SK-N-SH (cell line): ENCODE results near the gene BRD1. TPM values are rescaled to one million over a fixed set of nuclear protein-coding genes. Genes with fewer than 3 reads are reported as not detected.

Source experiments
- CTCF ChIA-PET: fragments of 300-600, 350-600 bp; formaldehyde crosslinking; extraction: SDS; loops from one replicate; lab custom pipeline; 2021; lab: Yijun Ruan, JAX
- POLR2A ChIA-PET: fragments of 350-600 bp; sonication (Branson Sonifier 250); formaldehyde crosslinking; extraction: SDS; loops from one replicate; lab custom pipeline; 2020; ENCODE audit warnings: antibody characterized with exemption, inconsistent platforms; lab: Yijun Ruan, JAX
- DNase-seq: peaks from one replicate; pipeline ENCODE4 v3.0.0; 2012
- H2AFZ ChIP-seq: fragments of 200-600 bp; sonication (generic); 2 replicates; pipeline ENCODE4 v1.8.1; 2016; ENCODE audit warnings: antibody characterized with exemption, mild to moderate bottlenecking, low read depth
- H3F3A ChIP-seq: fragments of 200-600 bp; sonication (generic); replicated peaks from 2 replicates; pipeline ENCODE3; 2016; ENCODE audit warnings: antibody characterized with exemption, mild to moderate bottlenecking; ENCODE audit not compliant: insufficient read depth
- H3K27ac ChIP-seq, 2 experiments: fragments of 200-500 bp in 1 of 2; fragments of 200-600 bp in 1 of 2; sonication (Bioruptor generic) in 1 of 2; sonication (generic), shearing (Covaris generic) in 1 of 2; 2 replicates each; pipeline versions ENCODE4 v1.5.1 to v1.6.1; 2014 to 2016; ENCODE audit warnings: low read depth in 2 of 2, inconsistent platforms in 1 of 2, low read length in 1 of 2, mild to moderate bottlenecking in 1 of 2, mixed read lengths in 1 of 2
- H3K27me3 ChIP-seq: fragments of 200-600 bp; sonication (generic), shearing (Covaris generic); 2 replicates; pipeline ENCODE4 v1.6.1; 2016; ENCODE audit warnings: mixed run types; ENCODE audit not compliant: insufficient read depth
- H3K36me3 ChIP-seq, 2 experiments: fragments of 200-500 bp in 1 of 2; fragments of 200-600 bp in 1 of 2; sonication (Bioruptor generic) in 1 of 2; sonication (generic) in 1 of 2; replicated peaks in 1 of 2; 2 replicates each; pipeline versions ENCODE3 to v1.5.1; 2014 to 2016; ENCODE audit warnings: low read length in 1 of 2, mild to moderate bottlenecking in 1 of 2; ENCODE audit not compliant: insufficient read depth in 2 of 2, control insufficient read depth in 1 of 2
- H3K4me1 ChIP-seq, 2 experiments: fragments of 200-500 bp in 1 of 2; fragments of 200-600 bp in 1 of 2; sonication (Bioruptor generic) in 1 of 2; sonication (generic), shearing (Covaris generic) in 1 of 2; 2 replicates each; pipeline versions ENCODE4 v1.5.1 to v1.6.1; 2014 to 2016; ENCODE audit warnings: low read depth in 1 of 2, low read length in 1 of 2, mixed run types in 1 of 2; ENCODE audit not compliant: insufficient read depth in 2 of 2, control insufficient read depth in 1 of 2
- H3K4me2 ChIP-seq: fragments of 200-600 bp; sonication (generic), shearing (Covaris generic); 2 replicates; pipeline ENCODE4 v1.6.1; 2017; ENCODE audit warnings: mixed run types
- H3K4me3 ChIP-seq, 2 experiments: fragments of 200-500 bp in 1 of 2; fragments of 200-600 bp in 1 of 2; sonication (Bioruptor generic) in 1 of 2; sonication (generic), shearing (Covaris generic) in 1 of 2; 2 replicates each; pipeline versions ENCODE4 v1.5.1 to v1.8.1; 2014 to 2016; ENCODE audit warnings: low read depth in 2 of 2, inconsistent platforms in 1 of 2, low read length in 1 of 2, mild to moderate bottlenecking in 1 of 2, mixed read lengths in 1 of 2, moderate library complexity in 1 of 2
- H3K79me2 ChIP-seq: fragments of 200-600 bp; sonication (generic); 2 replicates; pipeline ENCODE4 v1.8.1; 2017; ENCODE audit warnings: mild to moderate bottlenecking; ENCODE audit not compliant: insufficient read depth
- H3K9ac ChIP-seq: fragments of 200-600 bp; sonication (generic); 2 replicates; pipeline ENCODE4 v1.6.1; 2017; ENCODE audit warnings: mixed run types
- H3K9me2 ChIP-seq: fragments of 200-600 bp; sonication (generic); 2 replicates; pipeline ENCODE4 v1.6.1; 2017; ENCODE audit warnings: mixed run types
- H3K9me3 ChIP-seq: fragments of 200-600 bp; sonication (generic); 2 replicates; pipeline ENCODE4 v1.6.1; 2017; ENCODE audit warnings: mixed run types, mild to moderate bottlenecking, moderate library complexity
- H4K20me1 ChIP-seq: fragments of 200-600 bp; sonication (generic); 2 replicates; pipeline ENCODE4 v1.6.1; 2017; ENCODE audit warnings: mild to moderate bottlenecking, mixed run types; ENCODE audit not compliant: insufficient read depth
- CHD2 ChIP-seq: fragments of 150-350 bp; IDR thresholded peaks from 2 replicates; pipeline ENCODE4 v1.6.1; 2018; ENCODE audit warnings: low read length; ENCODE audit not compliant: partially characterized antibody
- FOXM1 ChIP-seq: IDR thresholded peaks from 2 replicates; pipeline ENCODE4 v1.4.0; 2012; ENCODE audit warnings: low read depth, mild to moderate bottlenecking
- MXI1 ChIP-seq: IDR thresholded peaks from 2 replicates; pipeline ENCODE4 v1.6.1; 2012; ENCODE audit warnings: mild to moderate bottlenecking, low read depth, low read length, improper control_type of control experiment
- NRF1 ChIP-seq: IDR thresholded peaks from 2 replicates; pipeline ENCODE4 v1.6.1; 2012; ENCODE audit warnings: low read depth, mild to moderate bottlenecking, low read length
- RXRA ChIP-seq: IDR thresholded peaks from 2 replicates; pipeline ENCODE4 v1.4.0; 2012; ENCODE audit warnings: low read depth, mild to moderate bottlenecking, borderline replicate concordance
- SIN3A ChIP-seq: IDR thresholded peaks from 2 replicates; pipeline ENCODE4 v1.6.1; 2012; ENCODE audit warnings: low read depth, mild to moderate bottlenecking, low read length, moderate library complexity, borderline replicate concordance
- TAF1 ChIP-seq: IDR thresholded peaks from 2 replicates; pipeline ENCODE4 v1.6.1; 2012; ENCODE audit warnings: low read depth, mild to moderate bottlenecking, low read length, moderate library complexity, borderline replicate concordance
- TCF12 ChIP-seq: IDR thresholded peaks from 2 replicates; pipeline ENCODE4 v1.4.0; 2012
- WGBS: methylation state at CpG from one replicate; pipeline ENCODE4 v1.1.6; 2017; ENCODE audit warnings: low lambda C conversion rate; 5-methylcytosine and 5-hydroxymethylcytosine counted together
- polyA plus RNA-seq, 3 experiments: library from polyadenylated mRNA; depleted of rRNA; stranded (reverse); fragments of >200 nt; gene quantifications; 2 replicates each; pipeline ENCODE4 v1.2.3, GENCODE V29; 2012
- TF ChIP-seq, protein P1 (sequence below): IDR thresholded peaks from 2 replicates; pipeline ENCODE4 v1.6.1; 2012; ENCODE audit warnings: mild to moderate bottlenecking, low read depth, low read length, moderate library complexity
- TF ChIP-seq, protein P2 (sequence below): fragments of 150-350 bp; IDR thresholded peaks from 2 replicates; pipeline ENCODE4 v1.6.1; 2017; ENCODE audit warnings: antibody characterized with exemption, low read length, low read depth, borderline replicate concordance
- TF ChIP-seq, protein P3 (sequence below): fragments of 150-350 bp; IDR thresholded peaks from 2 replicates; pipeline ENCODE4 v1.6.1; 2016; ENCODE audit warnings: mild to moderate bottlenecking, low read depth, low read length
- TF ChIP-seq, protein P4 (sequence below): IDR thresholded peaks from 2 replicates; pipeline ENCODE4 v1.4.0; 2012; ENCODE audit warnings: low read depth, borderline replicate concordance

The BRD1 gene
- polyA plus RNA-seq, 1 of the 3 experiments (the other 2 are of a cell fraction): 10.3 TPM

DNA sequence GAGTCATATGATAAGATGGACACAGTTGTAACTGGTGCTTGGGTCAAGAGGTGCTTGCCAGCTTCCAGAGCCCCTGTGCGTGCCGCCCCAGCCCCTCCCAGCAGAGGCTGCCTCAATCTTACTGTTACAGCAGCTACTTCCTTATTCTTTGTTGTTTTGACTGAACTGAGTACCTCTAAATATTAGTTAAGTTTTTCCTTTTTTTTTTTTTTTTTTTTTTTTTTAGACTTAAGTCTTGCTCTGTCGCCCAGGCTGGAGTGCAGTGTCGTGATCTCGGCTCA is 34.8 kb upstream of the BRD1 start:
- CTCF ChIA-PET: no interaction called here
- Histone ChIP-seq H3K9me2 (no peaks in the 10 kb centered on the region), H3K4me1 (peaks cover 0 to 3% of the 10 kb centered on the region in 2 experiments; a peak in 1 of 4 replicates), H3K36me3 (peaks cover 0 to 7% of the 10 kb centered on the region in 2 experiments), H2AFZ (no peak overlapping the region)
- POLR2A ChIA-PET: no interaction called here
- WGBS: 98% methylated on average over 5 of the region's 5 CpGs
- TF ChIP-seq MXI1: no peak
- TF ChIP-seq CHD2: no peak
- TF ChIP-seq RXRA: no peak
- TF ChIP-seq, protein P1, sequence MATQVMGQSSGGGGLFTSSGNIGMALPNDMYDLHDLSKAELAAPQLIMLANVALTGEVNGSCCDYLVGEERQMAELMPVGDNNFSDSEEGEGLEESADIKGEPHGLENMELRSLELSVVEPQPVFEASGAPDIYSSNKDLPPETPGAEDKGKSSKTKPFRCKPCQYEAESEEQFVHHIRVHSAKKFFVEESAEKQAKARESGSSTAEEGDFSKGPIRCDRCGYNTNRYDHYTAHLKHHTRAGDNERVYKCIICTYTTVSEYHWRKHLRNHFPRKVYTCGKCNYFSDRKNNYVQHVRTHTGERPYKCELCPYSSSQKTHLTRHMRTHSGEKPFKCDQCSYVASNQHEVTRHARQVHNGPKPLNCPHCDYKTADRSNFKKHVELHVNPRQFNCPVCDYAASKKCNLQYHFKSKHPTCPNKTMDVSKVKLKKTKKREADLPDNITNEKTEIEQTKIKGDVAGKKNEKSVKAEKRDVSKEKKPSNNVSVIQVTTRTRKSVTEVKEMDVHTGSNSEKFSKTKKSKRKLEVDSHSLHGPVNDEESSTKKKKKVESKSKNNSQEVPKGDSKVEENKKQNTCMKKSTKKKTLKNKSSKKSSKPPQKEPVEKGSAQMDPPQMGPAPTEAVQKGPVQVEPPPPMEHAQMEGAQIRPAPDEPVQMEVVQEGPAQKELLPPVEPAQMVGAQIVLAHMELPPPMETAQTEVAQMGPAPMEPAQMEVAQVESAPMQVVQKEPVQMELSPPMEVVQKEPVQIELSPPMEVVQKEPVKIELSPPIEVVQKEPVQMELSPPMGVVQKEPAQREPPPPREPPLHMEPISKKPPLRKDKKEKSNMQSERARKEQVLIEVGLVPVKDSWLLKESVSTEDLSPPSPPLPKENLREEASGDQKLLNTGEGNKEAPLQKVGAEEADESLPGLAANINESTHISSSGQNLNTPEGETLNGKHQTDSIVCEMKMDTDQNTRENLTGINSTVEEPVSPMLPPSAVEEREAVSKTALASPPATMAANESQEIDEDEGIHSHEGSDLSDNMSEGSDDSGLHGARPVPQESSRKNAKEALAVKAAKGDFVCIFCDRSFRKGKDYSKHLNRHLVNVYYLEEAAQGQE: no peak
- no peak for TF ChIP-seq NRF1
- TF ChIP-seq TCF12: no peak
- TF ChIP-seq, protein P2, sequence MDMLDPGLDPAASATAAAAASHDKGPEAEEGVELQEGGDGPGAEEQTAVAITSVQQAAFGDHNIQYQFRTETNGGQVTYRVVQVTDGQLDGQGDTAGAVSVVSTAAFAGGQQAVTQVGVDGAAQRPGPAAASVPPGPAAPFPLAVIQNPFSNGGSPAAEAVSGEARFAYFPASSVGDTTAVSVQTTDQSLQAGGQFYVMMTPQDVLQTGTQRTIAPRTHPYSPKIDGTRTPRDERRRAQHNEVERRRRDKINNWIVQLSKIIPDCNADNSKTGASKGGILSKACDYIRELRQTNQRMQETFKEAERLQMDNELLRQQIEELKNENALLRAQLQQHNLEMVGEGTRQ: no peak
- TF ChIP-seq SIN3A: no peak
- TF ChIP-seq, protein P3, sequence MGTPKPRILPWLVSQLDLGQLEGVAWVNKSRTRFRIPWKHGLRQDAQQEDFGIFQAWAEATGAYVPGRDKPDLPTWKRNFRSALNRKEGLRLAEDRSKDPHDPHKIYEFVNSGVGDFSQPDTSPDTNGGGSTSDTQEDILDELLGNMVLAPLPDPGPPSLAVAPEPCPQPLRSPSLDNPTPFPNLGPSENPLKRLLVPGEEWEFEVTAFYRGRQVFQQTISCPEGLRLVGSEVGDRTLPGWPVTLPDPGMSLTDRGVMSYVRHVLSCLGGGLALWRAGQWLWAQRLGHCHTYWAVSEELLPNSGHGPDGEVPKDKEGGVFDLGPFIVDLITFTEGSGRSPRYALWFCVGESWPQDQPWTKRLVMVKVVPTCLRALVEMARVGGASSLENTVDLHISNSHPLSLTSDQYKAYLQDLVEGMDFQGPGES: no peak
- TF ChIP-seq TAF1: no peak
- TF ChIP-seq, protein P4, sequence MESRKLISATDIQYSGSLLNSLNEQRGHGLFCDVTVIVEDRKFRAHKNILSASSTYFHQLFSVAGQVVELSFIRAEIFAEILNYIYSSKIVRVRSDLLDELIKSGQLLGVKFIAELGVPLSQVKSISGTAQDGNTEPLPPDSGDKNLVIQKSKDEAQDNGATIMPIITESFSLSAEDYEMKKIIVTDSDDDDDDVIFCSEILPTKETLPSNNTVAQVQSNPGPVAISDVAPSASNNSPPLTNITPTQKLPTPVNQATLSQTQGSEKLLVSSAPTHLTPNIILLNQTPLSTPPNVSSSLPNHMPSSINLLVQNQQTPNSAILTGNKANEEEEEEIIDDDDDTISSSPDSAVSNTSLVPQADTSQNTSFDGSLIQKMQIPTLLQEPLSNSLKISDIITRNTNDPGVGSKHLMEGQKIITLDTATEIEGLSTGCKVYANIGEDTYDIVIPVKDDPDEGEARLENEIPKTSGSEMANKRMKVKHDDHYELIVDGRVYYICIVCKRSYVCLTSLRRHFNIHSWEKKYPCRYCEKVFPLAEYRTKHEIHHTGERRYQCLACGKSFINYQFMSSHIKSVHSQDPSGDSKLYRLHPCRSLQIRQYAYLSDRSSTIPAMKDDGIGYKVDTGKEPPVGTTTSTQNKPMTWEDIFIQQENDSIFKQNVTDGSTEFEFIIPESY: no peak
- TF ChIP-seq FOXM1: no peak
- TF ChIP-seq, all 33 proteins: peak for 0
- H4K20me1 ChIP-seq: peaks cover 69% of the 10 kb centered on the region
- no peak overlapping the region for H3K9ac ChIP-seq
- no peaks in the 10 kb centered on the region for H3K27me3 ChIP-seq
- H3F3A ChIP-seq: no peaks in the 10 kb centered on the region
- no peak overlapping the region for H3K4me2 ChIP-seq
- no peak overlapping the region for H3K27ac ChIP-seq
- no peak for DNase-seq
- peaks cover 3% of the 10 kb centered on the region; the same call in 1 of the 2 replicates for H3K9me3 ChIP-seq
- peaks cover 96% of the 10 kb centered on the region for H3K79me2 ChIP-seq
- no peak overlapping the region for H3K4me3 ChIP-seq
